Middle frontal gyrus (tissue), 1 donor: ENCODE measurements around the gene NME8.

Experiments
- DNase-seq: peaks from one replicate; pipeline ENCODE4 v3.0.0-alpha.2; 2015; ENCODE audit warnings: low spot score; ENCODE audit errors: extremely low spot score

The NME8 gene

DNA sequence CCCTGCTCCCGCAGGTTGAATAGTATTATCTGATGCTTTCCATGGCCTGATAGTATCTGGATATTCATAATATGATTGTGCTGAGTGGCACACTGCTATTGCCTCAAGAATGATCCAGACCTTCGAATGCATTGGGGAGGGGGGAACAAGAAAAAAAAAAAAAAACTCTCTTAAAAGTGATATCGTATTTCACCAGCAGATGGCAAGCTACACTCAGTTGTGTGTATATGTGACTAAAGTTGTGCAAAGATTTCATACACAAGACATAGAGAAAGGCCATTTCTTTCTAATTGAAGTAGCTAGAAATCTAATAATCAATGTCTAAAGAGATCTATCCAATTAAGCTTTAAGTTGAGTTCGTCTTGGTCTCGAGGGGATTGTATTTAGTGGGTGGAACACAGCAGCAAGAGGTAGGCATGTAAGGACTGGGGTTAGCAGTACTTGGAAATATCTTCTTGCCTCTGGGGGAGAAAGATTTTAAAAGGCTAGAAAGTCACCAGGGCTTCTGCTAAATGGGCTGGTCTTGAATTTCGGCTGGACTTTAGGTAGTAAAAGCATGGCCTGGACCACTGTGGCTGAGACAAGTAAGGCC, 52.9 kb downstream of the NME8 start:
- DNase-seq: no peak

DNA sequence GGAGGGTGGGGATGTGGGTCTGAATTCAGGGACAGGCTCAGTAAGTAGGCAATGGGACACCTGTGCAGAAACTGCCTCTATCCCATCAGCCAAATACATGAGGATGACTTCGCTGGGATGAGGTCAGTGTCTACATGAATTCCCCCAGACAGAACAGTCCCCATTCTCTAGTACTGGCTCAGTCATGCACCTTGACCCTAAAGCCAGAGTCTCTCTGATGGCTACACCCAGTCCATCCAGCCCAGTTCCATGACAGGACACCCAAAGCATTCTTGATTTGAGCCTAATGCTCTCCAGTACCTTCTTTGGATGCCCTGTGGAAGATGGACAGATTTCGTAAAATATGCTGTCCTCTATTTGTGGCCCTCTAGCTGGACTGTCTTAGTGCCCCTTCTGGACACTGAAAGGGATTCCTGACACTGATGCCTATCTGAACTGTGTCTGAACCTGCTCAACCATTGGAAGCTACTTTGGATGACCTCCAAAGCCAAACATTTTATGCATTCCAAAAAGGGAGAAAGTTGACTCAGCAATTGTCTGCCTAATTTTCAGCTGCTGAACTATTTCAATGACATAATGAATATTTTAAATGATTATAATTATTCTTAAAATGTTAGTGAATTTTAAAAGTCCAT, 53.6 kb downstream of the NME8 start:
- no peak for DNase-seq

DNA sequence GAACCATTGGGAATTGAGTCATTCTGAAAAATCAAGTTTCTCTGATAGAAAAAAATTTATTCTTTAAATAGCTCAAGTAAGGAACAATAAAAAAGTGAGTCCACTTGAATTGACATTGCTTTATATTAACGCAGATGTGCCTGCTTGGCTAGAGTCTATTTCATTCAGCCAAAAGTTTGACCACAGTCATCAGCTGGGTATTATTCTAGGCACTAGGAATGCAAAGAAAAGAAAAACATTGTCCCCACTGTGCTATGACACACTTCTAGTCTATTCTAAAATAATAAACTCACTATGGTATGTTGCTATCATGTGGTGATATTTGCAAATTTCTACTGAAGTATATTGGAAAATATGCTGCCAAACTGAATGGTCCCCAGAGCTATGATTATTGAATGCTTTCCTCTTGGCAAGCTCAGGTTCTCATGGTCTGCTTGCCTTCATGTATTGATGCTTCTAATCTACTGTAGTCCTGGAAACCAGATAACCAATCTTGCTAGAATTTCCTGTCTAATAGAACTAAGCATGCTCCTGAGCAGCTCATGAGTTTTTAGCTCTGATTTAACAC, 59.9 kb downstream of the NME8 start:
- DNase-seq: no peak

DNA sequence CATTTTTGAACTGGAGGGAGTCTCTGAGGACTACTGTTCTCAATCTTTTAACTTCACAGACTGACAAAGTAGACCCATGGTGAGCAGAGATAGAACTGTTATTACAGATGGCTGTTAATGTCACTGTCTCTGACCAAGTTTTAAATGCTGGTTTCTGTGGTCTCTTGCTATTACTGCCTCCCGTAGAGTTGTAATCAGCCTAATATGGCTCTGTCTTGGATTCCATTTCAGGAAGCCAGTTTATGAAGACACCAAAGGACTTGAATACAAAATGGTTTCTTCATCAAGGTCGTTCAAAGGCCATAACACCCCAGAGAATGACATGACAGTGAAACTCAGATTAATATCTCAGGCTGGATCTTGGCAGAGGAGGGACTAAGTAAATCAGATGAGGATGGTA, 64.4 kb downstream of the NME8 start:
- no peak for DNase-seq

DNA sequence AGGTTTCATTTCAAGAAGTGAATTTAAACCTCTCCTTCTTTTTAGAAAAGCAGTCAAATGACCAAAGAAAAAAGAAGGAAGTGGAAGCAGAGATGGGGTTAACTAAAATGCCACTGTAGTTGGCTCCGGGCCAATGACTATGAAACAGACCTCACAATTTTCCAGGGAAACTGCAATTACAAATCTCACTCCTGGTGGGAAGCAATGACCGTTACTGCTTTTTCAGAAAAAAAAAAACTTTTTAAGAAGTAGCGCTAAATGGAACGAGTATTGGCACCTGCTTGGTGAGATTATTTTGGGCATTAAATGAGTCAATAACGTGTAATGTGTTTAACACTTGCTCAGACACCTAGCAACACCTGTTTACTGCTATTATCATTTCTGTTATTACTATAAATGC, 67.0 kb downstream of the NME8 start:
- DNase-seq: no peak

DNA sequence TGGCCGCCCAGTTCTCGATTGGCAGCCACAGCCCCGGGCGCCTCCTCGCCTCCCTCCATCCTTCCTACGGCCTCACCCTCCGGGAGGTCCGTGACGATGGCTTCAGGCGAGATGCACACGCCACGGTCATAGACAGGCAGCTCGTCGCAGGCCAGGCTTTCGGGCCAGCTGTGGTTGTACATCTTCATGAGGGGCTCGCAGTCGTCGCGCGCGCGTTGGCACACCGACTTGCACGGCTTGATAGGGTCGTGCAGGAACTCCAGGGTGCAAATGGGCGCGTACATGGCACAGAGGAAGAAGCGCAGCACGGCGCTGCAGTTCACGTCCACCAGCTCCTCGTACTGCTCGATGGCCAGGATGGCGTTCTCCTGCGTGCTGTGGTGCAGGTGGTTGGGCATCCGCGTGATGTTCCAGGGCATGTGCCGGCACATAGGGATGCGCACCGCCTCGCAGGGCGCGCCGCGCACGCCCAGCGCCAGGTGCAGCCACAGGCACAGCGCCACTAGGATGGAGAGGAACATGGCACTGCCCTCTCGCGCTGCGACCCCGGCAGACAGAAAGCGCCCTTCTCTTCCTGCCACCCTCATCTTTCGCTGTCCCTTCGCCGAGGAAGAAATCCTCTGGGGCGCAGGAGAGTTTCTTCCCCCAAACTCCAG, 67.7 kb downstream of the NME8 start:
- no peak for DNase-seq

DNA sequence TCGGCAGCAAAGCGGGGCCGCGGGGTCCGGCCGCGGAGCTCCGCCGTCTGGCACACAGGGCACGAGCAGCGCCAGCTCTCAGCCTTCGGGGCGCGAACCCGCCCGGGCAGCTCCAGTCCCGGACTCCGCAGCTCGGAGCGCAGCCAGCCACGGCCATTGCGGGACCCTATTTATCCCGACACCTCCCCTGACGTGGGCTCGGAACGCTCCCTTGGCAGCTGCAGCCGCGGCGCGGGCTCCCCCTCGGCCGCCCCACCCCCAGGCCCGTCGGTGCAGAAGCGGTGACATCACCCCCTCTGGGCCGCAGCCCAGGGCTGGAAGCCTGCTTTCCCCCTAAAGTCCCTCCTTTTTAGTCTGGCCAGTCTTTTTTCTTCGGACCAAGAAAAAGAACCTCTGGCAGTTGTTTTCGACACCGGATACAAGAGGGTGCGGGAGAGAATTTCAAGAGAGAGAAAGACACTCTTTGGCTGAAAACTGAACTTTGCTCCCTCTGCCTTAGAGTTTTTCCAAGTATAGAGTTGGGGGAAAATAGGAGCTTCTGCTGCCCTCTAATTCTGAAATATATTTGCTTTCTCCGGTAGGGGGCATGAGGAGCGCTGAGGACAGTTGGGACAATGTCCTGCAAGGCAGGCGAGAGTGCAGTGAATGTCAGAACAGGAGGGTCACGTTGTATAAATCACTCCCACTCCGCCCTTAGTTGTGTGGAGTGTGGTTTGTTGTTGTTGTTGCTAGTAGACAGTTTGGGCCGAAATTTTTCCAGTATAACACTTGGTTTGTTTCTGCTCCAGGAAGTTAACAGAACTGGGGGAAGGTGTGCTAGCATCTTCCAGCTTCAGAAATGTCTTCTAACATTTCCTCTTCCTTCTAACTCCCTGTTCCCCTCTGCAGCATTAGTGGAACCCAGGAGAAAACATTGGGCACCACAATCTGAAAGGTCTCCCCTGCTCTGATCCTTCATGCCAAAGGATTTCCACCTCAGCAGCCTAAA, 68.6 kb downstream of the NME8 start, which contains the start of gene SFRP4:
TSS of gene SFRP4 (minus strand) at position 145 of the 988 bp plus-strand sequence. CDS start 280 bp downstream, outside the sequence.
- DNase-seq: peak; percentile 17

DNA sequence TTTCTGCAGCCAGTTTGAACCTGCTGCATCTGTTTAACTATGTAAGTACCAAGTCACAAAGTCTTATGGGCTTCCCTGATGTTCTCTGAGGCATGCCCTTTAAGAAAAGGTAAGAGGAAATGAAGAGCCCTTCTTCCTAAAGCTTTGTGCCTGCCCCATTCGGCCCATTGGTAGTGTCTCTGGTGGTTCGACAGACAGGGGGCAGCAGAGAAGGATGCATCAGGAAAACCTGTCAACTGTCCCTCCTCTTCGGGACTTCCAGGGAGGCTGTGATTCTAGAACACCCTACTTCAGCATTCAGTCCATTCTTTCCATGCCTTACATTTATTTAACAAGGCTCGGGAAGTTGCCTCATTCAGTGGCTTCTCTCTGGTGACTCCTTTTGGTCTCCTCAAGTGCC, 70.1 kb downstream of the NME8 start:
- DNase-seq: no peak

DNA sequence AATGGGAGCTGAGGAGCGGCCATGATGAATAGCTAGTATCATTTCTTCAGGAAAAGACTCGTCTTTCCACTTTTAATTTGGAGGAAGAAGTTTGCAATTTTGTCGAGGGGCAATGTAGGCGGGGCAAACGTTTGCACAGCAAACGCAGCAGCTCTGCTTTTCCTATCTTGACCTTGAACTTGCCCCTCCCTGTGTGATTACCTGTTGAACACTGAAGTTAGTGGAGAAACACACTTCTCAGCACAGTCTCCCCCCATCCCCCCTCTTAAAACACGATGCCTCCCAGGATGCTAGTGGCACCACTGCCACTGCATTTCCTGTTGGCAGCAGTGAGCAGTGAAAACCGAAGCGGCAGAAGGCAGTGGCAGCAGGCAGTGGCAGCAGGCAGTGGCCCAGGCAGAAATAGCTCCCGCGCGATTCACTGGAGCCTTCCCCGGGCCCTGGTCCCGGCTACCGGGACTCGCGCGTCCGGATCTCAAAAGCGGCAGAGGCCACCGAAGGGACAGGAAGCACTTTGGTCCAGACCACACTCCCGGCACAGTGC, 72.0 kb downstream of the NME8 start, which contains the start of gene EPDR1:
TSS of gene EPDR1 (plus strand) at position 336 of the 544 bp plus-strand sequence. CDS start 300 bp downstream, outside the sequence.
- DNase-seq: peak; percentile 46

DNA sequence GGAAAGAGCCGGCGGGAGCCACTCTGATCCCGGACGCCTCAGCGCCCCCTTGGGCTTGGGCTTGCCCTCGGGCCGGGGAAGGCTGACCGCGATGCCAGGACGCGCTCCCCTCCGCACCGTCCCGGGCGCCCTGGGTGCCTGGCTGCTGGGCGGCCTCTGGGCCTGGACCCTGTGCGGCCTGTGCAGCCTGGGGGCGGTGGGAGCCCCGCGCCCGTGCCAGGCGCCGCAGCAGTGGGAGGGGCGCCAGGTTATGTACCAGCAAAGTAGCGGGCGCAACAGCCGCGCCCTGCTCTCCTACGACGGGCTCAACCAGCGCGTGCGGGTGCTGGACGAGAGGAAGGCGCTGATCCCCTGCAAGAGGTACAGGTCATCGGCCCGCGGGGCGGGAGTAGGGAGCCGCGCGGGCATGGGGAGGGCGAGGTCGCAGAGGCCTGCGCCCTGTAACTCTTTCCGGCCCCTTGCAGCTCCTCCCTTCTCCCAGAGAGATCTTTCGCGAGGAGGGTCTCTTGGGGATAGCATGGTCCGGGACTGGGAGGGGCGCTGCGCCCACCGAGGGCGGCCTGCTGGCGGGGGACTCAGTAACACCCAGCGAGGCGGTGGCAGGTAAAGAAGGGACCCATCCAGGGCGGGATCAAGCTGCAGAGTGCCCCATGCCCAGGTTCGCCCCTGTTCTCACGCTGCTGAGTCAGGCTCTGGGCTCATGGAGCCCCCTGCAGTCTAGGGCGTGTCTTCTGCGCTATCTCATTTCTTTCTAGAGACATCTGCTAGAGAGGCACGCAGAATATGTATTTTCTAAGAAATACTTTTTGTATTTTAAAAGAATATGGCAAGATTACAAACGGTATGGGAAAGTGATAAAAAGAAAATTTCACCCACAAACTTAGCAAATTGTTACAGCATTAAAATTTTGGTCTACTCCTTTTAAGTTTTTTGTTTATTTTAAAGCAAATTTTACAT, 72.7 kb downstream of the NME8 start:
- DNase-seq: no peak

DNA sequence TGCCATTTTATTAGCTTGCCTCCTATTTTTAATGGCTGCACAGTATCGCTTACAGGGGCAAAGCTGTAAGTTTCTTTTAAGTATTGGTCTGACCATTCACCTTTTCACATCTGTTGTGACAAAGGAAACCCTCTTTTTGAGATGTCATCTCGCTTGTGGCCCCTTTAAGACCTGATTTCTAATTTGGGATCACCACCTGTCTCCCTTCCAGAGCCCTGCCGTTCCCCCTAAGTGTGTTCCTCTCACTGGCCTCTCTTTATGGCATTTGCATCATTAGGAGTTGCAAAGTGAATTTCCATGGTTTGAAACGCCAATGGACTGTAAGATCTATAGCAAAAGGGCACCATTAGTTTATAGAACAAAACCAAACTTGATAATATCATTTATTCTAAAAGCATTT, 73.5 kb downstream of the NME8 start:
- no peak for DNase-seq

DNA sequence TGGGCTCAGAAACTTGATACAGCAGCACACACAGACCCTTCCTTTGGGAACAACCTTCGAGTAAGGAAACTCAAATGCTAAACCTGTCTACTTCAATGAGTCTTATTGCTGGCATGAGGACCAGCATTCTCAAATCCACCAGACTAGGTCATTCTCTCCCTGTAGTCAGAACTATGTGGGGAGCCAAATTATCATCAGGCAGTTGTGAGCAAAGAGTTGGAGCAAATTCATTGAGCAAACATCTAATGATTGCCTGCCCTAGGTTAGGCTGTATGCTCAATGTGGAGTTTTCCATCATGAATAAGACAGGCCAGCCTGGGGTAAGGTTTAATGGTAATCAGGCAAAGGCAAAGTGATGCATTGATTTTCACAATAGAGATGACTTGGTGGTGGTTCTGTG, 75.6 kb downstream of the NME8 start:
- DNase-seq: no peak

DNA sequence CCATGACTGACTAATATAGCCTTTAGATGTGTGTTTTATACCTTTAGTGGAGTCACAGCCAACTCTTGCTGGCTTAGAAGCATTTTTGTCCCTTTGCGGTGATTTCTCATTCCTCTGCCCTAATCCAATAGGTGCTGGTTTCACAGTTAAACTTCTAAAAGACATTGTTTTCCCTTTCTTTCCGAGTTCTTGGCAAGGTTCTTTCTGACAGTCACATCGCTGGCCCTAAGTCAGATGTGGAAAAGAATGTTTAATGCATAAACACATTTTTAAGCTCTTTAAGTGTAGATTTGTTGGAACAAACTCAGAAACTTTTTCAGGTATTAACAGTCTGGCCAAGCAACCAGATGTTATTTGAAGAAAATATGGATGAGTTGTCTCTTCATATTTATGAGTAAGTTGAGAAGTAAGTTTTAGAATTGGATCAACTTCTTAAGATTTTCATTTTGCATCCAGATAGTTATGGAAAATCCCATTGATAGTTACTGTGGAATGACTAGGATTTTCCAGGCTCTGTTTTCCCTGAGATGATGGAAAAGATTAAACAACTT, 76.2 kb downstream of the NME8 start:
- DNase-seq: no peak

DNA sequence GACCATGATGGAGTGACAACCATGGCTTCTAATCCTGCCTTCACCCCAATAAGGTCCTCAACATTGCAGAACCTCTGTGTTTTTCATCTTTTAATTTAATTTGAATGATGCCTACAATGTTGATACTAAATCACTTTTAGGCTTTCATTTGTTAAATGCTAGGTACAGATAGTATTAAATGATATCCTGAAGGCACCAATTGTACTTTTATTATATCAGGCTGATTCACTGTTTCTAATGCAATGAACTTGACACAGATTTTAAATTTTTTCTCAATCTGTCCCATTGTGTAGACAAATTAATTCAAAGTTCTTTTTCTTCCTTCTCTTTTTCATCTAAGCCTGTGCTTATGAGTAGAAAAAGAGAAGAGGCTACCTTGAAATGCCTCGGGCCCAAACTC, 77.2 kb downstream of the NME8 start:
- no peak for DNase-seq

DNA sequence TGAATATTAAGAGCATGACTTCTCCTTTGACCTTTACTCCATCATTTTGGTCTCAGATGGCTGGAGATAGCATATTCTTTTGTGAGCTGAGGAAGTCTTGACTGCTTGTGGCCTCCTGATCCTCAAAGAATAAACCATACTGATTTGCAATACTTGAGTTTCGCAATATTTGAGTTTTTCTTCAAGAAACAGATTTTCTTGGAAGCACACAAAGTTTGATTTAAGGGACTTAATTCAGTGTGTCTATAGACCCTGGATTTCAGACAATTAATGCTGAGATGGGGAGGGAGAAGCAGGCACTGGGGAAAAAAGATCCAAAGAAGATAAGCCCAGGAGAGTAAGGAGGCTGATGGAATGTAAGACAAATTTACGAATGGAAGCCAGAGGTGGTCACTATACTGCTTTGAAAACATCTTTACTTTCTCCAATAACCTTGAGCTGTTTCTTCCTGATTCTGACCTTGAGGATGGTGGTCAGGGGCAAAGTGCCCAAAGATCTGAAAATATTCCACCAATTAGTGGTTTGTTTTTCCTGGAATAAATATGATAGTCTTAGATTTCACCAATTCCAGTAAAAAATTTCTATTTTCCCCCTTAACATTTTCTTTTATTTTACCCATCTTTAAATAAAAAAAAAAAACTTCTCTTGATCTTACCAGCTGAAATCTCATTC, 79.5 kb downstream of the NME8 start:
- DNase-seq: no peak

DNA sequence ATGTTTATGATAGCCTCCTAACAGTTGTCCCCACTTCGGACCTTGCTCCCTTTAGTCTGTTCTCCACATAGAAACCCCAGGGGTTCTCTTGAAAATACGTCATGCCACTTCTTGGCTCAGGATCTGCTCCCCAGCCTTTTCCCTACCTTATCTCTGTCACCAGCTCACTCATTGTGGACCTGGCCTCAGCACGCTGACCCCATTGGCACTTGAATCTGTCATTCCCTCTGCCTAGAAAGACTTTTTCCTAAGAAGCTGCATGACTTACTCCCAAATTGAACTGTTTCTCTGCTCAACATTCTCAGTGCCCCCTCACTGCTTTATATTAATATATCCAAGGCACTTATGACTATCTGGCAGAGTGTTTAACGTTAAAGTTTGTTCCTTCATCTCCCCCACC, 80.5 kb downstream of the NME8 start:
- no peak for DNase-seq

DNA sequence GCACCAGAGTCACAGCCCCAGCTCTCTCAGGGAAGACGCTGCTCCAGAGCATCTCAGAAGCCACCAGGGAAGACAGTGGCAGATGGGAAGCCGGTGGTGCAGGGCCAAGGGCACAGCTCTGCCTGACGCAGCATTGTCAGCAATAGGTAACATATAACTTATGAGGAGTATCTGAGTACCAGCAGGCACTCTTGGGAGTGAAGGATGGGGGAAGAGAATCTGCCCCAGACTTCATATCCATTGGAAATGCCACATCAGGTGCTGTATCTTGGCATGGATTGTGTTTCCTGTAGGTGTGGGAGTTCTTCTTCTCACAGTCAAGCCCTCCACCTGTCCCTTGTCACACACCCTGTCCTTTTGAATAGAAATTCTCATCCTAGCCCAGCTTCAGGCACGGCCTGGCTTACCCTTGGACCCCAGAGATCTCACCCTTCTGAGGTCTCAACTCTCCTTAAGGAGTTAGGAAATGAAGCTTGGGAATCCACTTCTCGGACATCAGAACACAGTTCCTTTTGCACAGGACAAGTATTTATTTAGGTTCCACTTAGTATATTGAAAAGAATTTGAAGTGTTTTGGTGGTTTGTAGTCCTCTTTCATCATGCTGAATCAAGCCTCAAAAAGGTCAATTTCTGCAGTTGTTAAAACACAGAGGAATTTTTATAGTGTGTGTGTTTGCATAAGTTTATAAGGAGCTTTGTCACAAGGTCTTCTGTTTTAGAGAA, 82.0 kb downstream of the NME8 start:
- no peak for DNase-seq

DNA sequence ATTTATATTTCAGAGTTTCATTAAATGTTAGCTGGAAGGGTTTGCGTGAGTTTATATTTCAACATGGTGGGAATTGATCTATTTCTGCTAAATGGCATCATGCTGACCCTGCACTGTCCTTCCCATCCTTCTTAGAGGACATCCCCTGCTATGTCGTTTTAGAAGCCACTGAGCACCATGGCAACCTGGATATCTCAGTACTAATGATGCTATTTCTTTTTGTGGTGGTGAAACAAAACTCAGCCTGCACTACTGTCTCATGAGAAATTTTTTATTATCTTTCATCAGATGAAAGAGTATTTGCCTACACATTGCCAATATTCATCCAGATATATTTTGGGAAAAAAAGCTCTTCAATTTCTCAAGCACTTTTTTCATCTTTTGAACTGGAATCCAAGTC, 84.1 kb downstream of the NME8 start:
- DNase-seq: no peak
